Endothelial cell of umbilical vein (primary cell): Measurements from ENCODE around the gene PRPF19. TPM values are rescaled to one million over a fixed set of nuclear protein-coding genes. Genes with fewer than 3 reads are reported as not detected.

Experiments used
- BruUV-seq: library from RNA; stranded (reverse); fragments of 400-500 nt; replicated peaks from 2 replicates; lab custom pipeline; 2021; lab: Mats Ljungman, UMichigan
- CTCF ChIA-PET: fragments of 300-600, 350-600 bp; sonication (Branson Sonifier 250); formaldehyde crosslinking; loops from one replicate; lab custom pipeline; 2021; ENCODE audit warnings: antibody characterized with exemption, inconsistent platforms; lab: Charles Lee
- POLR2A ChIA-PET: fragments of 300-600, 350-600 bp; sonication (Branson Sonifier 250); formaldehyde crosslinking; loops from one replicate; lab custom pipeline; 2021; ENCODE audit warnings: antibody characterized with exemption, inconsistent platforms; lab: Charles Lee
- DNase-seq: peaks from one replicate; pipeline ENCODE4 v3.0.0-alpha.2; 2011; ENCODE audit warnings: low read depth, low spot score
- FAIRE-seq: peaks from 2 replicates; lab custom pipeline; 2011; peaks lifted over from hg19 to GRCh38; lab: Jason Lieb, UNC
- H2AFZ ChIP-seq: 2 replicates; pipeline ENCODE4 v1.6.0; 2012; ENCODE audit warnings: low read depth, low read length, control low read depth, inconsistent platforms
- H3K27ac ChIP-seq: 2 replicates; pipeline ENCODE4 v1.5.1; 2011; ENCODE audit warnings: low read depth, mild to moderate bottlenecking, control low read depth, low read length, moderate library complexity; ENCODE audit not compliant: insufficient read depth
- H3K27me3 ChIP-seq, 2 experiments: 2 replicates each; pipeline versions ENCODE4 v1.6.0 to v1.6.1; 2011; ENCODE audit warnings: low read length in 2 of 2, mixed read lengths in 1 of 2; ENCODE audit not compliant: control insufficient read depth in 2 of 2, insufficient read depth in 2 of 2
- H3K36me3 ChIP-seq, 2 experiments: 2 replicates in 1 of 2; 3 replicates in 1 of 2; pipeline ENCODE4 v1.5.1; 2011; ENCODE audit warnings: low read length in 2 of 2, mild to moderate bottlenecking in 1 of 2, moderate library complexity in 1 of 2; ENCODE audit not compliant: control insufficient read depth in 2 of 2, insufficient read depth in 2 of 2; ENCODE audit errors: extremely low read depth in 1 of 2
- H3K4me1 ChIP-seq: 3 replicates; pipeline ENCODE4 v1.5.1; 2011; ENCODE audit warnings: mild to moderate bottlenecking, low read length; ENCODE audit not compliant: control insufficient read depth, insufficient read depth; ENCODE audit errors: extremely low read depth
- H3K4me2 ChIP-seq: 2 replicates; pipeline ENCODE4 v1.6.1; 2011; ENCODE audit warnings: low read length, control low read depth, mixed read lengths; ENCODE audit not compliant: insufficient read depth
- H3K4me3 ChIP-seq, 3 experiments: fragments of 200-600 bp in 1 of 3; sonication (generic), shearing (Covaris generic) in 1 of 3; replicated peaks in 1 of 3; 2 replicates each; pipeline ENCODE4 v1.5.1; 2011 to 2016; ENCODE audit warnings: control low read depth in 3 of 3, low read length in 3 of 3, mild to moderate bottlenecking in 2 of 3, inconsistent platforms in 1 of 3, low read depth in 1 of 3, moderate library complexity in 1 of 3; ENCODE audit not compliant: insufficient read depth in 1 of 3
- H3K79me2 ChIP-seq: 2 replicates; pipeline ENCODE4 v1.6.0; 2012; ENCODE audit warnings: low read length, inconsistent platforms; ENCODE audit not compliant: control insufficient read depth, insufficient read depth
- H3K9ac ChIP-seq: replicated peaks from 2 replicates; pipeline ENCODE3; 2011; ENCODE audit warnings: low read length, control low read depth; ENCODE audit not compliant: insufficient read depth; ENCODE audit errors: extremely low read depth
- H3K9me1 ChIP-seq: replicated peaks from 3 replicates; pipeline ENCODE4 v1.6.0; 2011; ENCODE audit warnings: mild to moderate bottlenecking, low read length; ENCODE audit not compliant: control insufficient read depth, insufficient read depth; ENCODE audit errors: extremely low read depth
- H3K9me3 ChIP-seq: replicated peaks from 2 replicates; pipeline ENCODE4 v1.5.1; 2012; ENCODE audit warnings: low read length, inconsistent platforms; ENCODE audit not compliant: control insufficient read depth, insufficient read depth
- H4K20me1 ChIP-seq: replicated peaks from 2 replicates; pipeline ENCODE3; 2011; ENCODE audit warnings: mild to moderate bottlenecking, low read length; ENCODE audit not compliant: control insufficient read depth, insufficient read depth; ENCODE audit errors: extremely low read depth
- EZH2 ChIP-seq: IDR thresholded peaks from 2 replicates; pipeline ENCODE4 v1.6.1; 2012; ENCODE audit warnings: borderline replicate concordance, low read depth, mild to moderate bottlenecking, moderate library complexity, low read length, inconsistent platforms; ENCODE audit not compliant: severe bottlenecking
- FOS ChIP-seq: IDR thresholded peaks from 2 replicates; pipeline ENCODE4 v1.6.1; 2011; ENCODE audit warnings: mild to moderate bottlenecking, low read length, moderate library complexity, borderline replicate concordance; ENCODE audit not compliant: insufficient read depth
- GATA2 ChIP-seq: IDR thresholded peaks from 2 replicates; pipeline ENCODE4 v1.7.0; 2011; ENCODE audit warnings: low read depth, mild to moderate bottlenecking, moderate library complexity, mixed read lengths, low read length; ENCODE audit not compliant: insufficient read length, insufficient read depth
- JUN ChIP-seq: IDR thresholded peaks from 2 replicates; pipeline ENCODE4 v1.6.1; 2011; ENCODE audit warnings: borderline replicate concordance, low read depth; ENCODE audit not compliant: insufficient read length, insufficient read depth
- MYC ChIP-seq: IDR thresholded peaks from one replicate; pipeline ENCODE4 v1.6.1; 2011; ENCODE audit warnings: mild to moderate bottlenecking, low read depth, low read length
- POLR2A ChIP-seq: IDR thresholded peaks from 2 replicates; pipeline ENCODE4 v1.6.1; 2012; ENCODE audit warnings: low read depth, mild to moderate bottlenecking, control low read depth, low read length
- POLR2AphosphoS5 ChIP-seq: IDR thresholded peaks from 2 replicates; pipeline ENCODE4 v1.6.1; 2012; ENCODE audit warnings: low read depth, mild to moderate bottlenecking, control low read depth, low read length, moderate library complexity; ENCODE audit not compliant: insufficient read depth
- dilution Hi-C: fragments of 300-500 bp; cut with MboI; formaldehyde crosslinking; loops from one replicate; pipeline ENCODE4 v1.15.0; 2019; ENCODE audit warnings: low sequenced_read_pairs; ENCODE audit not compliant: extremely low pct_ligation_motif_present
- intact Hi-C: fragments of 100-400 bp; cut with micrococcal nuclease; formaldehyde crosslinking; loops from one replicate; pipeline ENCODE4 v1.10.0; 2022
- polyA plus RNA-seq, 4 experiments: library from polyadenylated mRNA; depleted of rRNA in 3 of 4; stranded (reverse) in 3 of 4; unstranded in 1 of 4; fragments of >200 nt; gene quantifications; 2 replicates each; pipeline versions ENCODE4 v1.2.1 to v1.2.3, GENCODE V29; 2011 to 2012; ENCODE audit warnings: missing spikeins in 1 of 4
- total RNA-seq: library from RNA; stranded (reverse); gene quantifications from 2 replicates; pipeline ENCODE4 v1.2.3, GENCODE V29; 2021
- TF ChIP-seq, protein P1 (sequence below), 2 donors: IDR thresholded peaks; 1 replicate in 1 of 2; 2 replicates in 1 of 2; pipeline ENCODE4 v1.5.1; 2011; ENCODE audit warnings: low read length in 2 of 2, mild to moderate bottlenecking in 2 of 2, moderate library complexity in 2 of 2, control low read depth in 1 of 2, inconsistent platforms in 1 of 2, low read depth in 1 of 2; ENCODE audit not compliant: insufficient read depth in 1 of 2; ENCODE audit errors: extremely low read depth in 1 of 2
- TF ChIP-seq, protein P2 (sequence below): IDR thresholded peaks from 2 replicates; pipeline ENCODE4 v1.6.1; 2011; ENCODE audit not compliant: insufficient read depth, insufficient read length

Gene PRPF19
- total and polyA plus RNA-seq, 2 donors (not counting 3 experiments of a cell fraction or from before 2014, with no cell fraction given) = 97.1 to 126 TPM

DNA sequence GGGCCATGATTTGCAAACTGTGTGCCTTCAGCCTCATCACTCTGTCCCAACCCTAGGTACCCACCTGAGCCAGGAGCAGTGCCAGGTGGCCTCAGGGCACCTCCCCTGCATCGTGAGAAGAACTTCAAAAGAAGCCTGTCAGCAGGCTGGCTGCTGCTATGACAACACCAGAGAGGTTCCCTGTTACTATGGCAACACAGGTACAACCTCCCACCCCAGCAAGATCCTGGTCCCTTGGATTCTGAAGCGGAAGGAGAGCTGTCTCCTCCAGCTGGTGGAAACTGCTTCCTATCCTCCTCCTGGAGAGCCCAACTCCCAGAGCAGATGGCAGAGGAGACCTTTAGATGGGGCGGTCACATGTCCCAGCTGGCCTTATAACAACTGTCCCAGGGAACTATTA lies 36.1 kb downstream of the PRPF19 start:
- no TSS peak for BruUV-seq
- dilution Hi-C loops (no loop called here), intact Hi-C loops (no loop called here)

More for the DNA sequence above, 36.1 kb downstream of the PRPF19 start:
- H2AFZ ChIP-seq = no peak overlapping the region
- H3K27ac ChIP-seq = no peak overlapping the region
- H3K4me3 ChIP-seq = no peak overlapping the region
- POLR2A ChIA-PET = no interaction called here
- FAIRE-seq (no peak), DNase-seq (no peak)
- H4K20me1 ChIP-seq = no peaks in the 10 kb centered on the region
- H3K36me3 ChIP-seq = no peaks in the 10 kb centered on the region
- CTCF ChIA-PET = interaction anchor here (2.0 to 3.3 kb wide), 3 partner anchors 17 to 39 kb away, joined by 7 to 12 read pairs (median 10); no protein-coding TSS in a partner anchor
- no peak overlapping the region for H3K9ac ChIP-seq
- no peaks in the 10 kb centered on the region for H3K79me2 ChIP-seq
- H3K4me2 ChIP-seq = no peak overlapping the region
- H3K27me3 ChIP-seq = no peaks in the 10 kb centered on the region
- no peaks in the 10 kb centered on the region for H3K4me1 ChIP-seq
- H3K9me3 ChIP-seq = no peaks in the 10 kb centered on the region
- H3K9me1 ChIP-seq = no peaks in the 10 kb centered on the region
- TF ChIP-seq JUN (no peak), POLR2A (no peak), GATA2 (no peak), FOS (no peak), POLR2AphosphoS5 (no peak), EZH2 (no peak), MYC (no peak)
- TF ChIP-seq, protein P1, sequence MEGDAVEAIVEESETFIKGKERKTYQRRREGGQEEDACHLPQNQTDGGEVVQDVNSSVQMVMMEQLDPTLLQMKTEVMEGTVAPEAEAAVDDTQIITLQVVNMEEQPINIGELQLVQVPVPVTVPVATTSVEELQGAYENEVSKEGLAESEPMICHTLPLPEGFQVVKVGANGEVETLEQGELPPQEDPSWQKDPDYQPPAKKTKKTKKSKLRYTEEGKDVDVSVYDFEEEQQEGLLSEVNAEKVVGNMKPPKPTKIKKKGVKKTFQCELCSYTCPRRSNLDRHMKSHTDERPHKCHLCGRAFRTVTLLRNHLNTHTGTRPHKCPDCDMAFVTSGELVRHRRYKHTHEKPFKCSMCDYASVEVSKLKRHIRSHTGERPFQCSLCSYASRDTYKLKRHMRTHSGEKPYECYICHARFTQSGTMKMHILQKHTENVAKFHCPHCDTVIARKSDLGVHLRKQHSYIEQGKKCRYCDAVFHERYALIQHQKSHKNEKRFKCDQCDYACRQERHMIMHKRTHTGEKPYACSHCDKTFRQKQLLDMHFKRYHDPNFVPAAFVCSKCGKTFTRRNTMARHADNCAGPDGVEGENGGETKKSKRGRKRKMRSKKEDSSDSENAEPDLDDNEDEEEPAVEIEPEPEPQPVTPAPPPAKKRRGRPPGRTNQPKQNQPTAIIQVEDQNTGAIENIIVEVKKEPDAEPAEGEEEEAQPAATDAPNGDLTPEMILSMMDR (IDR thresholded peaks at IDR 0.05; ENCODE audit: extremely low read depth in 1 of 2, insufficient read depth in 1 of 2, low read depth in 1 of 2, low read length in 2 of 2) = no peak
- TF ChIP-seq, protein P2, sequence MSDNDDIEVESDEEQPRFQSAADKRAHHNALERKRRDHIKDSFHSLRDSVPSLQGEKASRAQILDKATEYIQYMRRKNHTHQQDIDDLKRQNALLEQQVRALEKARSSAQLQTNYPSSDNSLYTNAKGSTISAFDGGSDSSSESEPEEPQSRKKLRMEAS = no peak
